IPS-18c (cell line): ENCODE data around the gene PDE6B.
"Not testable (repeated sequence)": the region's sequence is repeated elsewhere in the genome, so short reads cannot be mapped to it uniquely, and the experiment has no call there.

Experiments
- H3K4me3 ChIP-seq: 2 replicates; pipeline ENCODE4 v1.7.0; 2013; ENCODE audit warnings: low read depth, mild to moderate bottlenecking, low read length, moderate library complexity; ENCODE audit not compliant: insufficient read depth
- H3K9me3 ChIP-seq: one replicate; pipeline ENCODE4 v1.6.1; 2013; ENCODE audit warnings: mild to moderate bottlenecking, low read length, moderate library complexity; ENCODE audit not compliant: control insufficient read depth, insufficient read depth

PDE6B gene

DNA sequence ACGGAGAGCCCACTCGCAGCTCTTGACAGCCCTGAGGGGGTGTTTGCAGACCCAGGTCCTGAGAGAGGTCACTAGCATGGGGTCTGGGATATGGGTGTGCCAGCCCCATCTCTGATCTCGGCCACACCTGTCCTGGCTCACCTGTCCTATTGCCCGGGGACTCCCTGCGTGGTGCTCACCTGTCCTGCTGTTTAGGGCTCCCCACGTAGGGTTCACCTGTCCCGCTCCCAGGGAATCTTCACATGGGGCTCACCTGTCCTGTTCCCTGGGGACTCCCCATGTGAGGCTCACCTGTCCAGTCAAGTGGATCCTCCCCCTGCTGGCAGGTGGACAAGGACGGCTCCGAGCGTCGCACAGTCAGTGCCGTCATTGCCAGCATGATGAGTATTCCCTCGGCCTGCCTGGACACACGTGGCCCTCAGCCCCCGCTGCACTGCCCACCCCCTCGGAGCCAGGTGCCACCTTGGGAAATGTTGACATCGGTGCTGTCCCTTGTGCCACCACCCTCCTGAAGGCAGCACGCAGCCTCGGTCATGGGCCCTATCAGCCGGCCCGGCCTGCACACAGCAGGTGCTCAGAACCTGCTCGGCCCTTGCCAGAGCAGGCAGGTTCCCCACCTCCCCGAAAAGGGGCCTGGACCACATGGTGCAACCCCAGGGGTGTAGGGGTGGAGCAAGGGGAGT is 57.3 kb downstream of the PDE6B start:
- Histone ChIP-seq H3K9me3 (no peaks in the 10 kb centered on the region), H3K4me3 (no peak overlapping the region)

DNA sequence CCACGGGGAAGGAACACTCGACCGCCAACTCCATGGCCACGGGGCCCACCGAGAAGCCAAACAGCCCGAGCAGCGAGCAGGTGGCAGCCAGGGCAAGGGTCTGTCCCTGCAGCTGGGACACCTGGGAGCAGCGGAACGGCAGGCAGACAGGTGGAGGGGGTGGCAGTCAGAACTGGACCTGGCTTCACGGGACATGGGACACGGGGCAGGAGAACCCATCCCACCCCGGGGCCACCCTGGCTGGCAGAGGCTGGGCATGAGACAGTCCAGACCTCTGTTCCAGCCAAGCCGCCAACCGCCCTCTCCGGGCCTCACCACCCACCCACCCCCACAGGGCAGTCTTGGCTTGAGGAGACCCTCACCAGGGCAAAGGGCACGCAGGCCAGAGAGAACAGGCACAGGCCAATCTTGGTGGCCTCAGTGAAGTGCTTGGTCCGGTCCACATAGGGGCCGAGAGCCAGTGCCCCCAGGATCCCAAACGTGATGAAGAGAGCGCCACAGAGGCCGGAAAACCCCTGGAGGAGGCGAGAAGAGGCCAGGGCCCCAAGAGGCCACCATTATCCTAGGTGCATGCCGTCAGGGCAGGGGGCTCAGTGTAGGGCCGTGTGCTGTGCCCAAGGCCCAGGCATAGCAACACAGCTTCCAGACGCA is 58.0 kb downstream of the PDE6B start:
- Histone ChIP-seq H3K4me3 (no peak overlapping the region), H3K9me3 (no peaks in the 10 kb centered on the region)

DNA sequence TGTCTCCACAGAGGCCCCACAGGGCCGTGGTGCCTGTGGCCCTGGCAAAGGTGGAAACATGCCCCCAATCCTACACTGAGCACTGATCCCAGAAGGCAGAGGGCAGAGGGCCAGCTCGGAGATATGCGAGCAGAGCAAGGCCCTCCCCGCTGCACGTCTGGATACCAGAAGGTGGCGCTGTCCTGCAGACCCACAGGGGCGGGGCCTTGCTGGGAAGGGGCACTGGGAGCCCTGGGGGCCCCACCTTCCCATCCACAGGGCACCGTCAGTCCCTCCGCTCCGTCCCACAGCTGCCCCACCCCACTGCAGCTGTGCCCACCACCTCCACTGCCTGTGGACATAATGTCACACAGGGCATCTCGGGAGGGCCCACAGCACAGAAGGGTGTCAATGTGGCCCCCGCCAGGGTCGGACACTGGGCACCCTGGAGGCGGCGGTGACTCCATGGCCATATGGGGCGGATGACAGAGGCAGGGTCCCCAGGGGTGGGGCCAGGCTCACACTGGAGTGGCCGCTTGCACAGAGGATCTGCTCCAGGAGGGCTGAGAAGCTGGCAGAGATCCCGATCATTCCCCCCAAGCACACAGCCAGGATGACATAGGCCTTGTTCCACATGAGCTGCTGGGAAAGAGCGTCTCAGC is 58.7 kb downstream of the PDE6B start:
- Histone ChIP-seq H3K9me3 (no peaks in the 10 kb centered on the region), H3K4me3 (no peak overlapping the region)

DNA sequence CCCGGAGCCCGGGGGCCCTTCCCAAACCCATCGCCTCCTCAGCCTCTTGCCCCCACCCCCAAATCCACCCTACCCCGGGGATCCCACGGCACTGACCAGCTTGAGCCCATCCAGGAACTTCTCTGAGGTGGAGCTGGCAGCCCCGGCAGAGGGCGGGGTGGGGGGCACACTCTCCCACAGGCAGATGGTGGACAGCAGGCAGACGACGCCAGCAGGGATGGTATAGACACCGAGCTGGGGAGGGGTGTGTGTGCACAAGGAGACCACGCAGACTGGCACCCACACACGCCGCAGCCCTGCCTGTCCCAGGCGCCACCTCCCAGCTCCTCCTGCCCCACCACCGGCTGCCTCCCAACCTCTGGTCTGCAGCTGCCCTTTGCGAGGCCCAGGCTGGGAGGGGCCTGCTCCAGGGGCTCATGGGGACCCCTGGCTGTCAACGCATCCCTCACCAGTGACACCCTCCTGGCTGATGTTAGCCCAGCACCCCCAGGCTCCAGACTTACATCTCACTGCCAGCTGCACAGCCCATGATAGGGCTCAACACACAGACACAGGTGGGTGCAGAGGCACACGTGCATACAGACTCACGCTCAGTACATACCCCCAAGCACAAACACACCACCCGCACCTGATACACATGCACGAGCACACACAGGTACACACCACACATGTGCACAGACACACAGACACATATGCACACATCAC is 59.4 kb downstream of the PDE6B start:
- Histone ChIP-seq H3K4me3 (no peak overlapping the region), H3K9me3 (peaks cover 3% of the 10 kb centered on the region)

DNA sequence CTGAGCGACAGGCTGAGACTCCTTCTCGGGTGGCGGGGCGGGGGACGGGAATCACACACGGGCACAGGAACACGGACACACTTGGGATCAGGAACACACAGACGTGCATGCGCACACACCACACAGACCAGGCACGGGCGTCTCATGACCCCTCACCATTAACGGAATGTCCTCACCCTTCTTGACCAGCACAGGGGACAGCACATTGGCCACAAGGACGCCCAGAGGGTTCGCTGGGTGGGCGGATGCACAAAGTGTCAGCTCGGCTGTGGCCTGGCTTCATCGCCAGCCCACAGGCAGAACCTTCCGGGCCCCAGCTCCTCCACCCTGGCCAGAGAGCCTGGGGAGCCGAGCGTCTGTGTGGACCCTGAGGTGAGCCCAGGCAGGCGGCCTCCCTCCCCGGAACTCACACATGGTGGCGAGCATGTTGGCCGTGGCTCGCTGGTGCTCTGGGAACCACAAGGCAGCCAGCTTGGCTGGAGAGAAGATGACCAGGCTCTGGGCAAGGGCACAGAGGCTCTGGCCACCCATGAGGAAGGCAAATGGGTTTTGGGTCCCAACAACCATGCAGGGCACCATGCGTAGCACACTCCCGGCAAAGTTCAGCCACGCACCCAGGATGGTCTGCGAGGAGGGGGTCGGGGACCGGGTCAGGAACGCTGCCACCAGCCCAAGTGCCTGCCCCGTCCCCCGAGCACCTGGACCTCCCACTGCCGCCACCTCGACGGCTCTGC is 60.5 kb downstream of the PDE6B start:
- Histone ChIP-seq H3K9me3 (peaks cover 3% of the 10 kb centered on the region), H3K4me3 (no peak overlapping the region)

DNA sequence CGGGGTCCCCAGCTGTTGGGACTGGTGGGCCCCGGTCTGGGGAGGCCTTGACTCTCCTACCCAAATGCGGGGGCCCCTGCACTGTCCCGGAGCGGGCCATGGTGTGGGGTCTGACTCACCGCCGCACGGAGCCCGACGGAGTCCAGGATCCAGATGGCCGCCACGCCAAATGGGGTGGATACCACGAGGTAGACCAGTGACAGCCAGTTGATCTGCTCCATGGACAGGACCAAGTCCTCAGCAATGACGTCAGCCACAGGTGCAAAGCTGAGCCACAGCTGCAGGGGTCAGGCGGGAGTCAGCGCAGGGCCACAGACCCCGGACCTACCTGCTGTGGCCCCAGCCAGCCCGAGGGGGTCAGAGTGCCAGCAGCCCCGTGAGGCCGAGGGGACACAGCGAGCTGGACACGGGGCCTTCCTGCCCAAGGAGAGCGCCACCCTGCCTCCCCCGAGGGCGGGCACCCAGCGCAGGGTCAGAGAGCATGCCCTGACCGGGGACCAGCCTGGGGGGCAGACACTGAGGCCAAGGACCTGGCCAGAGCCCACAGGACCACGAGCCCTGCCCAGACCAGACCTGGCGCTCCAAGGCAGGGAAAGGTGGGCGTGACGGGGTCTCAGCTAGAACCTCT is 61.2 kb downstream of the PDE6B start:
- no peak overlapping the region for H3K4me3 ChIP-seq
- peaks cover 3% of the 10 kb centered on the region for H3K9me3 ChIP-seq

DNA sequence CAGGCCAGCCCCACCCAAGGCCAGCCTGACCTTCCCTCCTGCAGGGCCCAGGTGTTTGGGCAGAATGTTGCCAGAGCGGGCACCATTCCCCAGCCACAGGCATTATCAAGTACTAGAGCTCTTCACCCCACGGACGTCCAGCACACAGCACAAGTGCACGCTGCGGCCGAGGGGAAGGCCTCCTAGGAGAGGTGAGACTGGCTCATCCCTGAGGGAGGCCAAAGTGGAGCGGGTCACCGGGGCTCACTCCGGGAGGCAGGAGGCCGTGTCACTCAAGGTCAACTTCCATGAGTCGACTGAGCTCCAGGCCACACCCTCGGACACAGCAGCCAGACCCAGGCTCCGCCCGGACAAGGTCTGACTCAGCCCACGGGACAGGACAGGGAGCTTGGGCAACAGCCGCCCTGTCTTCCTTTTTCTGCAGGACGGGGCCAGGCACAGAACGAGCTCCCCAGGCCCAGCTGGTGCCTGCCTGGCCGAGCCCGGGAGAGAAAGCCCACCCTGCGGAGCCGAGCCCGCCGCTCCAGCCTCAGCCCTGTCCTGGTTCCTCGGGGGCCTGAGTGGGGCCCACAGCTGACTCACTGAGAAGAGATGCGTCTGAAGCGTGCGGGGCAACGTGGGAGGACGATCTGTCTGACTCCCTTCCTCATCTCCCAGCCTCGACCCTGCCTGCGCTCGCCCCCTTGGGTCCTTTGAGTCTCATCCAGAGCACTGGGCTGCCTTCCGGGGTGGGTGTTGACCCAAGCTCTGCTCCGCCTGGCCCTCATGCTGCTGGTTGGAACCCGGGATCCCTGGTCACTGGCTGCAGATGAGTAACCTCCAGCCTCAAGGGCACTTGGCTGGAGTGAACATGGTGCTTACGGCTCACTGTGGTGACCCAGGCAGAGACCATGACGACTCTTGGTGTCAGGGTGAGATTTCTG is 61.9 kb downstream of the PDE6B start:
- H3K9me3 ChIP-seq, result peaks cover 3% of the 10 kb centered on the region
- no peak overlapping the region; the same call in 1 of the 2 replicates for H3K4me3 ChIP-seq

DNA sequence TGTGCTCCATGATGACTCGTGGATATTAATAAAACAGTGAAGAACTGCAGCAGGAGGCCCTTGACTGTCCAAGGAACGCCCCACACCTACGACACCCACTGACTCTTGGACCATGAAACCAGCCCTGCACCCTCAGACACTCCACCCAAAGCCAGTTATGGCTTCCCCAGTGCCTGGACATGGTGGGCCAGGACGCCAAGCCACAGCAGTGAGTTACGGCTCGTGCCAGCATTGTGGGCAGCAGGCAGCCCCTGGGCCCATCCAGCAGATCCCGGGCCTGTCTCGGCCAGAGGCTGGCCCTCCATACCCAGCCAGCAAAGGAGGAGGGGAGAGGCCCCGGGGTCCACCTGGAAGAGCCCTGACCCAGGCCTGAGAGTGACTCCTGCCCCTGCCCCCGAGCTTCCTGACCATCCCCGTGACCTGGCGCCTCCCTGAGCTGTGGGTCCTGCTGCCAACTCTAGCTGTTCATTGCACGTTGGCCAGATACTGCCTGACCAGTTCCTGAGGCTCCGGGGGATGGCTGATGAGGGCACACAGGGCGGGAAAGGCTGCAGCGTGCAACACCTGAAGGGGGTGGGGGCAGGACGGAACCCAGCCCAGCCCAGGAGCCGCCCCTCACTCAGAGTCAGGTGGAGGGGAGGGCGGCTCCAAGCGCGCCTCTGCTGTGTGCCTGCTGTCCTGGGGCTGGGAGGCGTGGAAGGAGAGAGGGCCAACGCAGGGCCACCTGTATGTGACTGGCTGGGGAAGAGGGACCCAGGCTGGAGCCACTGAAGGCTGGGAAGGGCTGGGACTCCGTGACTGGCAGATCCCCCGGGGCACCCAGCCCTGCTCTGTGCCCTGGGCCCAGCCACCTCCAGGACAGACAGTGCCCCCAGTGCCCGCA is 62.8 kb downstream of the PDE6B start:
- H3K4me3 ChIP-seq, result peak overlapping the region; percentile 60
- H3K9me3 ChIP-seq, result peaks cover 3% of the 10 kb centered on the region

DNA sequence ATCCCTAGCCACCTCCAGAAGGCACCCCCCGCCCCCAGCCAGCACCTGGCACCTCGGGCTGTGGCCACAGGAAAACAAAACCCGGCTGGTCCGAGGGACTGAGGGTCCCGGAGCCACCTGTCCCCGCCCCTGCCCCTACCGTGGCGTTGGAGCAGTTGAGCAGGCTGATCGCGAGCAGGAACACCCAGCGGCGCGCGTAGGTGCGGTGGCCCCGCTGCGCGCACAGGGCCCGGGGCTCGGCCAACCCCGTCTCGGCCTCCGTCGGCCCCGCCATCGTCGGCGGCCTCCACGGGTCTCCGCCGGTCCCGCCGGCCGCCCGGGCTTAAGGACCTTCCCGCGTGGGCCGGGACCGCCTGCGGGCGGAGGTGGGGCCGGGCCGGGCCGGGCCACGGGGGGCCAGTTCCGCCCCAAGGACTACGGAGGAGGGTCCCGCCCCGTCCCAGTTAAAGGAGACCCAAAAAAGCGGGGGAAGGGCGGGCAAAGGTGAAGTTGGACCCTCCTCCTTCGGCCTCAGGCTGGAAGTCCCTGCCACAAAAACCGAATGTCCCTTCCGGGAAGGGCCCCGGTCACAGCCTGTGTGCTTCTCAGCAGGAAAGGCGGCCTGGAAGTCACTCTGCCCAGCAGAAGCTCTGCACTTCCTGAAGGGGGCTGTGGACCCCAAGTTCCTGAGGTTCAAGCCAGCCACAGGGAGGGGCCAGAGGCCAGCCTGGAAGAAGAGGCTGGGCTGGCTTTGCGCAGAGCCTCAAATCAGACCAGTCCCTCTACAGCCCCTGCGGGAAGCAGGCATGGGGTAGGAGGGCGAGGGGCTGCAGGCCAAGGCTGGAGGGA is 63.7 kb downstream of the PDE6B start, which contains the start of gene SLC49A3:
Gene SLC49A3, minus strand, starts transcription at position 298 of the 828 bp plus-strand sequence. Its CDS starts 24 bp downstream, at position 274.
- Histone ChIP-seq H3K4me3 (peak within 1 kb of the TSS; percentile 60), H3K9me3 (peaks cover 3% of the 10 kb centered on the region)

DNA sequence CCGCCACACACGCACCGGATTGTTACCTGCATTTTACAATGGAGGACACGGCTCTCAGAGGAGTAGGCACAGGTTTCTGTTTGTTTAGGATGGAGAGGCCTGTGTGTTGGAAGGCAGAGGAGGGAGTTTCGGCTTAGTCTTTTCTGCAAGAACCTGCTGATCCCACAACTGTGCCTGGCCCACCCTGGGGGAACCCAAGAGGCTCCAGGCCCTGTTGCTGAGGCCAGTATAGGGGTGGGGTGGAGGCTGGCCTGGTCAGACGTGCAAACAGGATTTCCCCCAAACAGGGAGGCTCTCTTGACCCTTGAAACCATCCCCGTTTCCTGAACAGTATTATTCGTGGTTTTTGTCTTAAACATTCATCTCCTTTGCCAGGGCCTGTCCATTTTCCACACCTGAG is 64.3 kb downstream of the PDE6B start:
- H3K4me3 ChIP-seq, result peak overlapping the region; percentile 60
- H3K9me3 ChIP-seq, result peaks cover 8% of the 10 kb centered on the region

DNA sequence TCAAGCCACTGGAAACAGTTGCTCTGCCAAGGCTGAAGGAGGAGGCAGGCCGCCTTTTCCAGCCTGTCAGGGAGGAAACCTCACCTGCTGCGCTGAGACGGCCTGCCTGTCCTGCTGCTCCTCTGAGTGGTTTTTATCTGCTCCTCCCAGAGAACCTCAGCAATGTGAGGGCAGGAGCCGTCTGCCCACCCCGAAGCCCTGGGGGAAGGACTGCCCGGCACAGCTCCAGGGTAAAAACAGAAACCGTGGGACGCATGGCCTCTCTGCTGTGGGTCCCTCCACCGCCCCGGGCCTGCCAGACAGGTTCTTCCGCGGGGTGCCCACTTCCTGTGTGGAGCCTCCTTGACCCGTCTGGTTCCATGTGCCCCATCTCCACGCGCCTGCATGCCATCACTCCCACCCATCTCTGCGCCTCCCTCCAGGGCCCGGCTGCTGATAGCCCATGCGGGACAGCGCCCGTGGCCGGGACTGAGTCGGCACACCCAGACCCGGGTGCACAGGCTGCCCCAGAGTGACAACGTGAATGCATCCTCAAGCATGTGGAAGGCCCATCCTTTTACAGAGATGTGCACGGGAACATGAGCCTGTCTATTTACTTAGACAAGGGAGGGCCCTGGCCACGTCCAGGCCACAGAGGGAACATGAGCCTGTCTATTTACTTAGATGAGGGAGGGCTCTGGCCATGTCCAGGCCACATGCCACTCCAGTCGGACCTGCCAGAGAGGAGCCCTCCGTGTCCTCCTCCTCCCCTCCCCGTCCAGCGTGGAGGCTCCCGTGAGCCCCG is 67.6 kb downstream of the PDE6B start:
- Histone ChIP-seq H3K4me3 (no peak overlapping the region), H3K9me3 (peaks cover 10% of the 10 kb centered on the region)

DNA sequence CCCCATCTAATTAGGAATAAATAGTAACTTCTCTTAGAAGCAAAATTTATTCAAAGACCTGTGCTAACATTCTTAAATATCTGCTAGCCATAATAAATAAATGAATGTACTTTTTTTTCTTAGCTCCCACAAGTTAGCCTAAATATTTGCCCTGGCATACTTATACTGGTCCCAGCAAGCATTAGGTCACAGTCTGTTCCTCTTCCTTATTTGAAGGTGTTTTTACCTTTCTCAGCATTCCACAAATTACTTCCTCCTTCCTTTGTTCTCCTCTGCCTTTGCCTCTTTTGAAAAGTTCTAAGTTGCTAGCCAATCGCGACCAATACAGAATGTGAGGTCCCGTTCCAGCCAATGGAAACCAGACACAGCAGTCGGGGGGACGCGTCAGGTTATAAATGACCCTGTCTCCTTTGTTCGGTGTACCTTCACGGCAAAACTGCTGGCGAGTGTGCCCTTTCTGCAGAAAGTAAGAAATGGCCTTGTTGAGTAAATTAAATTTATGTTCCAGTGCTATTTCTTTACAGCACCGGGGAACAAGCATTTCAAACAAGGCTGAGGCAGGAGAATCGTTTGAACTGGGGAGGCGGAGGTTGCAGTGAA is 69.1 kb downstream of the PDE6B start:
- H3K4me3 ChIP-seq, H3K9me3 ChIP-seq: not testable (repeated sequence)

DNA sequence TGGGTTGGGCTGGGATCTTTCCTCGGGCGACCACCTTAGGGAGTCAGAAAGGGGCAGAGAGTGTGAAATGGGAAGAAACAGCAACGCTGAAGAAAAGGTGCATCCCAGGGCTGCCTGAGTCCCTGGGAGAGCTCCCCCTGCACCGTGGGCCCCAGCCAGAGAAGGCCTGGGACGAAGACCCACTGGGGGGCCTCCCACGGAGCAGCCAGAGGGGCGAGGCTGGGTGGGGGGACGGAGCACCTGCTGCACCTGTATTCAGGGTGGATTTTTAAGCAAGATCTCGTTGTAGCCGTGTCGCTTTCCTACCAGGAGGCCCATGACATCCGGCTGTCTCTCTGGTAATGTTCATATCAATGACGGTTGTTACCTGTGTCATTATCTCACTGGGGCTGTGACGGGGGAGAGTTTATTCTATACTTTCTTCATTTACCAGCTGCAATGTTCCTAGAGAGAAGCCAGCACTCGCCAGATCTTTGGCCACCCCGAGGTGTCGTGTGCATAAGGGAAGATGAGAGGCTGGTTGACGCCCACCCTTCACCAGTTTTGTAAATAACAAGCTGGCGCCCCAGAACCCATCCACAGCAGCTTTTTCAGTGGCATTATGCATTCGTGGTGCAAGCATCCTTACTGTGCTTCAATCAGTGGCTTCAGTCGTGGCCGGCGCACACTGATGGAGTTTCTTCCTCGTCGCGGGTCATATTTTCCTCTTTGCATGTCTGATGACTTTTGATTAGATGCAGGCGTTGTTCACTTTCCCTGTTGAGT is 74.6 kb downstream of the PDE6B start:
- Histone ChIP-seq H3K9me3 (no peaks in the 10 kb centered on the region), H3K4me3 (no peak overlapping the region)
